HCT116 (cell line): Measurements from ENCODE around the gene ITLN1.

ENCODE experiments used
- CTCF ChIP-seq, 3 experiments: fragments of 200-600 bp in 1 of 3; sonication (generic) in 1 of 3; IDR thresholded peaks in 2 of 3; conservative IDR thresholded peaks in 1 of 3; 2 replicates each; pipeline ENCODE4 v1.5.1; 2012 to 2017; ENCODE audit warnings: low read depth in 2 of 3, low read length in 2 of 3, antibody characterized with exemption in 1 of 3, borderline replicate concordance in 1 of 3, control low read depth in 1 of 3, mild to moderate bottlenecking in 1 of 3, mixed read lengths in 1 of 3, mixed run types in 1 of 3, moderate library complexity in 1 of 3; ENCODE audit not compliant: insufficient read depth in 1 of 3
- EGR1 ChIP-seq: IDR thresholded peaks from 2 replicates; pipeline ENCODE4 v1.6.1; 2012; ENCODE audit warnings: low read depth
- ELF1 ChIP-seq: IDR thresholded peaks from 2 replicates; pipeline ENCODE4 v1.6.1; 2012; ENCODE audit warnings: low read depth, borderline replicate concordance
- EZH2 ChIP-seq: fragments of 200-600 bp; sonication (generic); IDR thresholded peaks from 2 replicates; pipeline ENCODE4 v1.6.1; 2017; ENCODE audit warnings: antibody characterized with exemption, mixed run types
- EZH2phosphoT487 ChIP-seq: fragments of 200-600 bp; IDR thresholded peaks from 2 replicates; pipeline ENCODE4 v1.6.1; 2018; ENCODE audit warnings: antibody characterized with exemption, borderline replicate concordance
- JUND ChIP-seq: IDR thresholded peaks from 2 replicates; pipeline ENCODE4 v1.6.1; 2012
- POLR2A ChIP-seq: IDR thresholded peaks from 2 replicates; pipeline ENCODE4 v1.7.0; 2011; ENCODE audit warnings: borderline replicate concordance; ENCODE audit not compliant: insufficient read depth, insufficient read length; ENCODE audit errors: extremely low read depth
- REST ChIP-seq: IDR thresholded peaks from 2 replicates; pipeline ENCODE4 v1.6.1; 2012; ENCODE audit warnings: low read depth
- SIN3A ChIP-seq: IDR thresholded peaks from 2 replicates; pipeline ENCODE4 v1.6.1; 2012; ENCODE audit warnings: low read depth
- TCF7L2 ChIP-seq: IDR thresholded peaks from 2 replicates; pipeline ENCODE4 v1.7.0; 2011; ENCODE audit warnings: borderline replicate concordance, inconsistent platforms; ENCODE audit not compliant: insufficient read depth, insufficient read length; ENCODE audit errors: extremely low read depth
- TF ChIP-seq, protein P1 (sequence below): IDR thresholded peaks from 2 replicates; pipeline ENCODE4 v1.6.1; 2011; ENCODE audit warnings: mild to moderate bottlenecking, low read length, moderate library complexity; ENCODE audit not compliant: insufficient replicate concordance; ENCODE audit errors: extremely low read depth

- no peak for TF ChIP-seq POLR2A
- TF ChIP-seq EZH2 = no peak
- no peak for TF ChIP-seq TCF7L2
- no peak for TF ChIP-seq SIN3A
- TF ChIP-seq CTCF (IDR thresholded peaks at IDR 0.05 in 2 of 3, conservative IDR thresholded peaks at IDR 0.05 in 1 of 3; ENCODE audit: borderline replicate concordance in 1 of 3, insufficient read depth in 1 of 3, low read depth in 2 of 3, low read length in 2 of 3) = no peak
- TF ChIP-seq REST = no peak
- TF ChIP-seq ELF1 = no peak
- TF ChIP-seq EZH2phosphoT487 = no peak
- TF ChIP-seq, protein P1, sequence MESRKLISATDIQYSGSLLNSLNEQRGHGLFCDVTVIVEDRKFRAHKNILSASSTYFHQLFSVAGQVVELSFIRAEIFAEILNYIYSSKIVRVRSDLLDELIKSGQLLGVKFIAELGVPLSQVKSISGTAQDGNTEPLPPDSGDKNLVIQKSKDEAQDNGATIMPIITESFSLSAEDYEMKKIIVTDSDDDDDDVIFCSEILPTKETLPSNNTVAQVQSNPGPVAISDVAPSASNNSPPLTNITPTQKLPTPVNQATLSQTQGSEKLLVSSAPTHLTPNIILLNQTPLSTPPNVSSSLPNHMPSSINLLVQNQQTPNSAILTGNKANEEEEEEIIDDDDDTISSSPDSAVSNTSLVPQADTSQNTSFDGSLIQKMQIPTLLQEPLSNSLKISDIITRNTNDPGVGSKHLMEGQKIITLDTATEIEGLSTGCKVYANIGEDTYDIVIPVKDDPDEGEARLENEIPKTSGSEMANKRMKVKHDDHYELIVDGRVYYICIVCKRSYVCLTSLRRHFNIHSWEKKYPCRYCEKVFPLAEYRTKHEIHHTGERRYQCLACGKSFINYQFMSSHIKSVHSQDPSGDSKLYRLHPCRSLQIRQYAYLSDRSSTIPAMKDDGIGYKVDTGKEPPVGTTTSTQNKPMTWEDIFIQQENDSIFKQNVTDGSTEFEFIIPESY = no peak
- no peak for TF ChIP-seq JUND
- TF ChIP-seq EGR1 = no peak
Observed at GRCh38 chr1:160837558-160838205, 47.3 kb downstream of the ITLN1 start.
